ENCODE data around the gene GPR39. TPM values are rescaled to one million over a fixed set of nuclear protein-coding genes. Genes with fewer than 3 reads are reported as not detected.

GPR39 gene
- total RNA-seq, 1 donor from 2014 or later = 7.1 TPM

DNA sequence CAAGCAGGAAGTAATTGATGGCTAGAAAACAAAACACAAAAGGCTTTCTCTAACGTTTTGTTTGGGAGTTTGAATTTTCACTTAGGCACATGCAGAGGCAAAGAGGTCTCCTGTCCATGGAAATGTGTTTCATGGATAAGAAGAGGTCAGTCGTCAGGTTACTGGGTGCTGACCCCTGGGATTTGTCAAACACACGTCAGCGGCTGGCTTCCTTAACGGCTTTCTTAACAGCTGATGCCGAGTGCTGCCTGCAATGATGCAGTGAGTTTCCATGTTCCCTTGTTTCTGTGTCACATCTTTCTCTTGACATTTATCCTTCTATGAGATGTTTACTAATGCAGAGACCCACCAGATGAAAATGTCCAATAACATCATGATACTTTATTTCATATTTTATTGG, 31.7 kb downstream of the GPR39 start:
- TF ChIP-seq, protein P1, sequence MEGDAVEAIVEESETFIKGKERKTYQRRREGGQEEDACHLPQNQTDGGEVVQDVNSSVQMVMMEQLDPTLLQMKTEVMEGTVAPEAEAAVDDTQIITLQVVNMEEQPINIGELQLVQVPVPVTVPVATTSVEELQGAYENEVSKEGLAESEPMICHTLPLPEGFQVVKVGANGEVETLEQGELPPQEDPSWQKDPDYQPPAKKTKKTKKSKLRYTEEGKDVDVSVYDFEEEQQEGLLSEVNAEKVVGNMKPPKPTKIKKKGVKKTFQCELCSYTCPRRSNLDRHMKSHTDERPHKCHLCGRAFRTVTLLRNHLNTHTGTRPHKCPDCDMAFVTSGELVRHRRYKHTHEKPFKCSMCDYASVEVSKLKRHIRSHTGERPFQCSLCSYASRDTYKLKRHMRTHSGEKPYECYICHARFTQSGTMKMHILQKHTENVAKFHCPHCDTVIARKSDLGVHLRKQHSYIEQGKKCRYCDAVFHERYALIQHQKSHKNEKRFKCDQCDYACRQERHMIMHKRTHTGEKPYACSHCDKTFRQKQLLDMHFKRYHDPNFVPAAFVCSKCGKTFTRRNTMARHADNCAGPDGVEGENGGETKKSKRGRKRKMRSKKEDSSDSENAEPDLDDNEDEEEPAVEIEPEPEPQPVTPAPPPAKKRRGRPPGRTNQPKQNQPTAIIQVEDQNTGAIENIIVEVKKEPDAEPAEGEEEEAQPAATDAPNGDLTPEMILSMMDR (IDR thresholded peaks at IDR 0.05; ENCODE audit: insufficient read depth, low read length, severe bottlenecking) = no peak
- no peaks in the 10 kb centered on the region for H3K36me3 ChIP-seq (ENCODE audit: control insufficient read depth, insufficient read depth, low read length)
- DNase-seq (ENCODE audit: low read depth) (no peak), FAIRE-seq (no peak)
- H3K27me3 ChIP-seq (ENCODE audit: control insufficient read depth, insufficient read depth, low read length) = no peaks in the 10 kb centered on the region
- no peak overlapping the region for H3K4me3 ChIP-seq (ENCODE audit: low read depth, low read length)

DNA sequence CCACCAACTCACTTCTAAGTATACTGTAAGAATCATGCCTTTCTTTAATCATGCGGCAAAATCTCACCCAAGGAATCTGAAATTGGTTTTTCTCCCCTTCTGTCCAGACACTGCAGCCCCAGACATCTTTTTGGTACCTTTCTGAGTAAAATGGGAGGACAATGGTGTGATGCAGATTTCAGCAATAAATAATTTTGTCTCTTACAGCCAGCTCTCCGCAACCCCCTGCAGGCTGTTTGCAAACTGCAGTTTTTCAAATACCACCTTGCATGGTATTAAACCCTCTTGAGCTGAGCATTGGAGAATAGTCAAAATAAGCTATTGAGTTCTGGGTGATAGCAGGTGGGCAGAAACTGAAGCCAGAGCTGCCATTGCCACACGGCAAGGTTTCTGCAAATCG, 32.2 kb downstream of the GPR39 start:
- H3K4me3 ChIP-seq (ENCODE audit: low read depth, low read length) = no peak overlapping the region
- TF ChIP-seq, protein P1 (IDR thresholded peaks at IDR 0.05; ENCODE audit: insufficient read depth, low read length, severe bottlenecking) = peak; percentile 64
- FAIRE-seq (peak; percentile 13), DNase-seq (ENCODE audit: low read depth) (peak; percentile 33)
- no peaks in the 10 kb centered on the region for H3K36me3 ChIP-seq (ENCODE audit: control insufficient read depth, insufficient read depth, low read length)
- H3K27me3 ChIP-seq (ENCODE audit: control insufficient read depth, insufficient read depth, low read length) = no peaks in the 10 kb centered on the region

DNA sequence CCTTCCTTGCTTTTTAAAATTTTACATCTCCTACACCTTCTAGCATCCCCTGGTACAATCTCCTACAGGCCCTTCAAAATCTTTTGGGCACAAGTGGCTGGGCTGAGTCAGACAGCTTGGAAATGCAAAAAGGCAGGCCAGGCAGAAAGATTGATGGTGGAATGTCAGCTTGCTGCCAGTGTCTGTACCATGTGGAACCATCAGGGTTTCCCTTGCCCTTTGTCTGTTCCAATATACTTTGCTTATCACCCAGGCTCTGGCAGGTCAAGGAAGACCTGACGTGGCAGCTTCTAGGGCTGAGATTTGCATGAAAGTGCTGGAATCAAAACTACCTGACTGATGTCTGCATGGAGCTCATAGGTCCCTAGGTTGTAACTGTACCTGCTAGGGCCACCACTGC, 33.3 kb downstream of the GPR39 start:
- no peak overlapping the region for H3K4me3 ChIP-seq (ENCODE audit: low read depth, low read length)
- H3K27me3 ChIP-seq (ENCODE audit: control insufficient read depth, insufficient read depth, low read length) = no peaks in the 10 kb centered on the region
- DNase-seq (ENCODE audit: low read depth) (no peak), FAIRE-seq (no peak)
- H3K36me3 ChIP-seq (ENCODE audit: control insufficient read depth, insufficient read depth, low read length) = no peaks in the 10 kb centered on the region
- TF ChIP-seq, protein P1 (IDR thresholded peaks at IDR 0.05; ENCODE audit: insufficient read depth, low read length, severe bottlenecking) = no peak

DNA sequence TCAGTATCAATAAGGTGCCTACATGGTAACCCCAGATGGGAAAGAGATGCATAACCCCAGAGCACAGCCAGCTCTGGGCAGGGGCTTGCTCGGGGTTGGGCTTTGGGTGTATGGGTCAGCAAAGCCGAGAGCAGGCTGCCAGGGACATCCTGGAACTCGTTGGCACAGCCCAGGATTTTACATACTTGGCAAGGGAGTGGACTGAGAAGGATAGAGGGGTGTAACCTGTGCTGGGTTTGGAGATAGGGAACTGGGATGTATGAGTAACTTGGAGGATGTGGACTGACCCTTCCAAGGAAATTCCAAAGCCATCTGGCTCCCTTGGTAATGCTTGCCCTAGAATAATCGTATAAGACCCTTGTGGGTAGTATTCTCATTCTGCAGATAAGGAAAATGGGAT, 44.2 kb downstream of the GPR39 start:
- Histone ChIP-seq H3K27me3 (ENCODE audit: control insufficient read depth, insufficient read depth, low read length) (no peaks in the 10 kb centered on the region), H3K36me3 (ENCODE audit: control insufficient read depth, insufficient read depth, low read length) (no peaks in the 10 kb centered on the region), H3K4me3 (ENCODE audit: low read depth, low read length) (no peak overlapping the region)
- FAIRE-seq (no peak), DNase-seq (ENCODE audit: low read depth) (peak; percentile 32)
- TF ChIP-seq, protein P1 (IDR thresholded peaks at IDR 0.05; ENCODE audit: insufficient read depth, low read length, severe bottlenecking) = no peak

DNA sequence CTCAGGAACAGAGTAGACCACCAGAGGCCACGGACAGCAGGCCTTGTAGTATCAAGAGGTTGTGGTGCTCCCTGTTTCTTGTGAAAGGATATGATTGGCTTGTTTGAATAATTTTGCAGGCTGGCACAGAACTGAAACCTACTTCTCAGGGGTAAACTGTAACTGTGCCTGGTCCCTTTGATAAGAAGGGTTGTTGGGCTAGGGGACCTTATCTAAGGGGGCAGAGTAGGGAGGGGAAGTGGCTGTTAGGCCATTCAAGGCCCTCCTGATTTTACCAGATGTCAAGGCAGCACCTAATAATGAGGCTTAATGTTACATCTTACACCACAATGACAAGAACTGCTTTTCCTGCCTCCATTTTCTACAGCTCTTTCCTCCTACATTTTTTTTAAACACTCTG, 45.6 kb downstream of the GPR39 start:
- H3K27me3 ChIP-seq (ENCODE audit: control insufficient read depth, insufficient read depth, low read length) = no peaks in the 10 kb centered on the region
- TF ChIP-seq, protein P1 (IDR thresholded peaks at IDR 0.05; ENCODE audit: insufficient read depth, low read length, severe bottlenecking) = no peak
- FAIRE-seq (no peak), DNase-seq (ENCODE audit: low read depth) (no peak)
- no peaks in the 10 kb centered on the region for H3K36me3 ChIP-seq (ENCODE audit: control insufficient read depth, insufficient read depth, low read length)
- no peak overlapping the region for H3K4me3 ChIP-seq (ENCODE audit: low read depth, low read length)

DNA sequence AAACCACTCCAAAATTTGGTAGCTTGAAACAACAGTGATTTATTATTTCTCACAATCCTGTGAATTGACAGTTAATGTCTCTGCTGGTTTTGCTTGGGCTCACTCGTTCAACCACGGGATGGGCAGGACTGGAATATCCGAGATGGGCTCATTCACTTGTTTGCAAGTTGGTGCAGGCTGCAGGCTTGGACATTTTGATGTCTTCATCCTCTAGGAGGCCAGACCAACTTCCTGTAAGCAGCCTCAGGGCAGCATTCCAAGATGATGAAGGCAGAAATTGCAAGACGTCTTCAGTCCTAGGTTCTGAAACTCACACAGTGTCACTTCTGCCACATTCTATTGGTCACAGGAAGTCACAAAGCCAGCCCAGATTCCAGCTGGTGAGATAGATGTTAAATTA, 47.1 kb downstream of the GPR39 start:
- peak; percentile 77 for DNase-seq (ENCODE audit: low read depth)
- TF ChIP-seq, protein P1 (IDR thresholded peaks at IDR 0.05; ENCODE audit: insufficient read depth, low read length, severe bottlenecking) = no peak
- no peaks in the 10 kb centered on the region for H3K27me3 ChIP-seq (ENCODE audit: control insufficient read depth, insufficient read depth, low read length)

More for the DNA sequence above, 47.1 kb downstream of the GPR39 start:
- no peak for FAIRE-seq
- no peak overlapping the region for H3K4me3 ChIP-seq (ENCODE audit: low read depth, low read length)
- H3K36me3 ChIP-seq (ENCODE audit: control insufficient read depth, insufficient read depth, low read length) = no peaks in the 10 kb centered on the region

All from bronchial epithelial cell (primary cell).